Mucosa of descending colon (tissue), 3 donors: ENCODE results near the gene ICOSLG. TPM values are rescaled to one million over a fixed set of nuclear protein-coding genes. Genes with fewer than 3 reads are reported as not detected.
"Not testable (repeated sequence)": the region's sequence is repeated elsewhere in the genome, so short reads cannot be mapped to it uniquely, and the experiment has no call there.

Experiments
- ATAC-seq: fragments of 200-7000 bp; cut with Tn5 transposase; one replicate; pipeline ENCODE4 v1.9.1; 2020; ENCODE audit warnings: mild to moderate bottlenecking, moderate library complexity
- DNase-seq, 3 donors: peaks; one replicate each; pipeline ENCODE4 v3.0.0-alpha.2; 2020
- H3K36me3 ChIP-seq: fragments of 200-600 bp; one replicate; pipeline ENCODE4 v1.8.0; 2021; ENCODE audit warnings: low read depth, mild to moderate bottlenecking
- H3K4me1 ChIP-seq: fragments of 200-600 bp; one replicate; pipeline ENCODE4 v1.8.0; 2021; ENCODE audit warnings: low read depth, mild to moderate bottlenecking
- H3K4me3 ChIP-seq: fragments of 200-600 bp; one replicate; pipeline ENCODE4 v1.8.0; 2021; ENCODE audit warnings: mild to moderate bottlenecking
- H3K9me3 ChIP-seq: fragments of 200-600 bp; one replicate; pipeline ENCODE4 v1.8.0; 2021; ENCODE audit warnings: mild to moderate bottlenecking
- intact Hi-C, 2 donors: fragments of 100-400 bp; cut with DNase I in 1 of 2; cut with micrococcal nuclease in 1 of 2; formaldehyde crosslinking; loops; one replicate each; pipeline versions ENCODE4 v1.11.0 to v1.11.1; 2022; cut with DNase I, micrococcal nuclease
- total RNA-seq, 3 donors: library from RNA; stranded (reverse); fragmentation: NEBNext Ultra II Directional in 2 of 3; extraction: Animal tissue kit (Norgen Biotek cat#: 25700) in 2 of 3; gene quantifications; one replicate each; pipeline versions ENCODE4 v1.2.1 to v1.2.4, GENCODE V29; 2021 to 2023
- TF ChIP-seq, protein P1 (sequence below): fragments of 200-600 bp; IDR thresholded peaks from one replicate; pipeline ENCODE4 v1.8.0; 2022; ENCODE audit warnings: antibody characterized with exemption, mild to moderate bottlenecking
- donor health status: DM: no; HTN: no; CAD: no; lungs with moderate emphysema.
- donor health status: DM: no; HTN: no; CAD: no.
- donor health status: DM: no; HTN: yes; CAD: no.

ICOSLG gene
- total RNA-seq, 3 donors from 2014 or later: 3.0 to 8.5 (median 6.0) TPM

DNA sequence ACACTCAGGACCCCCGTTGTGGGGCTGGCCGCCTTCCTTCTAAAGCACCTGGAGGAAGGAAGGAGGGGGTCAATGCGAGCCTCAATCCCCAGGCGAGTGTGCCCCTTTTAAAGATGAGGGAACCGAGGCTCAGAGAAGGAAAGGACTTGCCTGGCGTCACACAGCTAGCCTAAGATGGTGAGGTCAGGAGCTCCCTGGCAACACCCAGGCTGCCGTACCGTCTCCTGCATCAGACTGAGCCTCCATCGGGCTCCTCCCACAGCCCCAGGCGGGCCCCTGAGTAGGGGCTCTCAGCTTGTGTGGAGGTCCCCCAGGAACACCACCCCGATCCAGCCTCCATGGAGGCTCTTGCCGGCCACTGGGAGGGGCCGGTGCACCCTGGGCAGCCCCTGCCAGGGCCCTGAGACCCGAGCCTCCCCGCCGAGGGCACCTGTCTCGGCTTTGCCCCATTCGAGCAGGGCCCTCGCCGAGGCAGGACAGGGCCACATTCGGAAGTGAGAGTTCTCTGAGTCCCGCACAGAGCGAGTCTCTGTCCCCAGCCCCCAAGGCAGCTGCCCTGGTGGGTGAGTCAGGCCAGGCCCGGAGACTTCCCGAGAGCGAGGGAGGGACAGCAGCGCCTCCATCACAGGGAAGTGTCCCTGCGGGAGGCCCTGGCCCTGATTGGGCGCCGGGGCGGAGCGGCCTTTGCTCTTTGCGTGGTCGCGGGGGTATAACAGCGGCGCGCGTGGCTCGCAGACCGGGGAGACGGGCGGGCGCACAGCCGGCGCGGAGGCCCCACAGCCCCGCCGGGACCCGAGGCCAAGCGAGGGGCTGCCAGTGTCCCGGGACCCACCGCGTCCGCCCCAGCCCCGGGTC, 44.6 kb upstream of the ICOSLG start, which contains the start of gene AIRE:
Gene AIRE (plus strand): TSS at position 739 of the 855 bp plus-strand sequence. CDS start 131 bp downstream, outside the sequence.
- intact Hi-C loops: no loop called here
- peak in 2 of 3 donors; percentile 26 to 44 for DNase-seq
- Histone ChIP-seq H3K4me3 (no peak within 1 kb of the TSS), H3K9me3 (no peaks in the 10 kb centered on the region), H3K36me3 (no peaks in the 10 kb centered on the region), H3K4me1 (no peaks in the 10 kb centered on the region)
- ATAC-seq: peak; percentile 47
- TF ChIP-seq, protein P1, sequence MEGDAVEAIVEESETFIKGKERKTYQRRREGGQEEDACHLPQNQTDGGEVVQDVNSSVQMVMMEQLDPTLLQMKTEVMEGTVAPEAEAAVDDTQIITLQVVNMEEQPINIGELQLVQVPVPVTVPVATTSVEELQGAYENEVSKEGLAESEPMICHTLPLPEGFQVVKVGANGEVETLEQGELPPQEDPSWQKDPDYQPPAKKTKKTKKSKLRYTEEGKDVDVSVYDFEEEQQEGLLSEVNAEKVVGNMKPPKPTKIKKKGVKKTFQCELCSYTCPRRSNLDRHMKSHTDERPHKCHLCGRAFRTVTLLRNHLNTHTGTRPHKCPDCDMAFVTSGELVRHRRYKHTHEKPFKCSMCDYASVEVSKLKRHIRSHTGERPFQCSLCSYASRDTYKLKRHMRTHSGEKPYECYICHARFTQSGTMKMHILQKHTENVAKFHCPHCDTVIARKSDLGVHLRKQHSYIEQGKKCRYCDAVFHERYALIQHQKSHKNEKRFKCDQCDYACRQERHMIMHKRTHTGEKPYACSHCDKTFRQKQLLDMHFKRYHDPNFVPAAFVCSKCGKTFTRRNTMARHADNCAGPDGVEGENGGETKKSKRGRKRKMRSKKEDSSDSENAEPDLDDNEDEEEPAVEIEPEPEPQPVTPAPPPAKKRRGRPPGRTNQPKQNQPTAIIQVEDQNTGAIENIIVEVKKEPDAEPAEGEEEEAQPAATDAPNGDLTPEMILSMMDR: no peak

GRCh38 chr21:44283948-44284347, 43.2 kb upstream of the ICOSLG start:
- Histone ChIP-seq H3K9me3 (no peaks in the 10 kb centered on the region), H3K36me3 (no peaks in the 10 kb centered on the region), H3K4me3 (no peak overlapping the region), H3K4me1 (no peaks in the 10 kb centered on the region)
- no peak for DNase-seq
- TF ChIP-seq, protein P1: no peak
- no peak for ATAC-seq
- intact Hi-C loops: no loop called here

DNA sequence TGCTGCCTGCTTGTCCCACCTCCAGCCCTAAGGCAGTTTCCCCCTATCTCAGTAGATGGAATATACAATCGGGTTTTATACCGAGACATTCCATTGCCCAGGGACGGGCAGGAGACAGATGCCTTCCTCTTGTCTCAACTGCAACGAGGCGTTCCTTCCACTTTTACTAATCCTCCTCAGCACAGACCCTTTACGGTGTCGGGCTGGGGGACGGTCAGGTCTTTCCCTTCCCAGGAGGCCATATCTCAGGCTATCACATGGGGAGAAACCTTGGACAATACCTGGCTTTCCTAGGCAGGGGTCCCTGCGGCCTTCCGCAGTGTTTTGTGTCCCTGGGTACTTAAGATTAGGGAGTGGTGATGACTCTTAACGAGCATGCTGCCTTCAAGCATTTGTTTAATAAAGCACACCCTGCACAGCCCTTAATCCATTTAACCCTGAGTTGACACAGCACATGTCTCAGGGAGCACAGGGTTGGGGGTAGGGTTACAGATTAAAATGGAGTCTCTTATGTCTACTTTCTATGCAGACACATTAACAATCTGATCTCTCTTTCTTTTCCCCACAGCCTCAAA, 42.6 kb upstream of the ICOSLG start:
- H3K9me3 ChIP-seq, DNase-seq, H3K4me1 ChIP-seq, H3K4me3 ChIP-seq, intact Hi-C loops, H3K36me3 ChIP-seq, ATAC-seq: not testable (repeated sequence)

DNA sequence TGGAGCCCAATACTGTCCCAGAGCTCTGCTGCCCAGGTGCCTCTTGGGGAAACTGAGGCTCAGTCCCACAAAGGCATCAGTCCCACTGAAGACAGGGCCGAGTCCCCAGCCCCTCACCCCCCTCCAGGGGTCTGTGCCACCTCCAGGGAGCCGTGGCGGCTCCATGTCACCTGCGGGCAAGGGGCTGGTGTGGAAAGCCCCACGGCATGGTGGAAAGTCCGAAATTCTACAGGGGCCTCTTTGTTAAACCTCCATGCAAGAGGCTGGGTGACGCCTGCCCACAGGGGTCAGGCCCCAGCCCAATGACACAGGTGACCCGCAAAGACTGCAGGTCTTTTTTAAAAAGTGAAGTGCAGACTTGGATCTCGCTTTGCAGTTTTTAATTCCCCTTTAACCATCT, 41.6 kb upstream of the ICOSLG start:
- intact Hi-C loops: no loop called here
- Histone ChIP-seq H3K36me3 (no peaks in the 10 kb centered on the region), H3K4me3 (no peak overlapping the region), H3K9me3 (no peaks in the 10 kb centered on the region), H3K4me1 (no peaks in the 10 kb centered on the region)
- peak in 1 of 3 donors; percentile 38 for DNase-seq
- ATAC-seq: no peak
- TF ChIP-seq, protein P1: no peak

GRCh38 chr21:44281801-44282200, 41.1 kb upstream of the ICOSLG start:
- ATAC-seq (no peak), DNase-seq (peak in 1 of 3 donors; percentile 25)
- TF ChIP-seq, protein P1: no peak
- no peaks in the 10 kb centered on the region for H3K9me3 ChIP-seq
- intact Hi-C loops: no loop called here
- H3K36me3 ChIP-seq: no peaks in the 10 kb centered on the region
- no peaks in the 10 kb centered on the region for H3K4me1 ChIP-seq
- H3K4me3 ChIP-seq: no peak overlapping the region
